Sigmoid colon (tissue), 4 donors: ENCODE data around the gene FIBCD1.

Experiments used
- POLR2A ChIP-seq, 2 donors: fragments of 450-650 bp; IDR thresholded peaks; one replicate each; pipeline ENCODE4 v1.6.1; 2016; ENCODE audit warnings: antibody characterized with exemption in 2 of 2, mild to moderate bottlenecking in 2 of 2, moderate library complexity in 2 of 2
- POLR2AphosphoS5 ChIP-seq, 4 donors: sonication (generic); formaldehyde crosslinking; IDR thresholded peaks; one replicate each; pipeline ENCODE4 v1.6.1; 2017; ENCODE audit warnings: antibody characterized with exemption in 4 of 4
- TF ChIP-seq, protein P1 (sequence below), 4 experiments: fragments of 450-650 bp in 3 of 4; fragments of 200-600 bp in 1 of 4; IDR thresholded peaks; one replicate each; pipeline ENCODE4 v1.5.1; 2016 to 2019; ENCODE audit warnings: antibody characterized with exemption in 4 of 4, mild to moderate bottlenecking in 3 of 4, moderate library complexity in 2 of 4

- TF ChIP-seq POLR2A (IDR thresholded peaks at IDR 0.05) (no peak), POLR2AphosphoS5 (IDR thresholded peaks at IDR 0.05) (no peak)
- TF ChIP-seq, protein P1, sequence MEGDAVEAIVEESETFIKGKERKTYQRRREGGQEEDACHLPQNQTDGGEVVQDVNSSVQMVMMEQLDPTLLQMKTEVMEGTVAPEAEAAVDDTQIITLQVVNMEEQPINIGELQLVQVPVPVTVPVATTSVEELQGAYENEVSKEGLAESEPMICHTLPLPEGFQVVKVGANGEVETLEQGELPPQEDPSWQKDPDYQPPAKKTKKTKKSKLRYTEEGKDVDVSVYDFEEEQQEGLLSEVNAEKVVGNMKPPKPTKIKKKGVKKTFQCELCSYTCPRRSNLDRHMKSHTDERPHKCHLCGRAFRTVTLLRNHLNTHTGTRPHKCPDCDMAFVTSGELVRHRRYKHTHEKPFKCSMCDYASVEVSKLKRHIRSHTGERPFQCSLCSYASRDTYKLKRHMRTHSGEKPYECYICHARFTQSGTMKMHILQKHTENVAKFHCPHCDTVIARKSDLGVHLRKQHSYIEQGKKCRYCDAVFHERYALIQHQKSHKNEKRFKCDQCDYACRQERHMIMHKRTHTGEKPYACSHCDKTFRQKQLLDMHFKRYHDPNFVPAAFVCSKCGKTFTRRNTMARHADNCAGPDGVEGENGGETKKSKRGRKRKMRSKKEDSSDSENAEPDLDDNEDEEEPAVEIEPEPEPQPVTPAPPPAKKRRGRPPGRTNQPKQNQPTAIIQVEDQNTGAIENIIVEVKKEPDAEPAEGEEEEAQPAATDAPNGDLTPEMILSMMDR (IDR thresholded peaks at IDR 0.05) = no peak
Observed at GRCh38 chr9:130908146-130908877, 30.7 kb downstream of the FIBCD1 start.
